CD14-positive monocyte (primary cell): ENCODE measurements around the gene UBA6. TPM values are rescaled to one million over a fixed set of nuclear protein-coding genes. Genes with fewer than 3 reads are reported as not detected.
A peak's percentile ranks its signal among the peaks of the same experiment; 100 is the strongest.

Experiments used
- DNase-seq, 3 donors: peaks; one replicate each; pipeline ENCODE4 v3.0.0-alpha.2; 2011 to 2022
- H2AFZ ChIP-seq: 2 replicates; pipeline ENCODE4 v1.6.0; 2012; ENCODE audit warnings: mild to moderate bottlenecking, low read depth, low read length, inconsistent platforms; ENCODE audit not compliant: insufficient read depth, poor library complexity, severe bottlenecking
- H3K27ac ChIP-seq, 2 donors: 1 replicate in 1 of 2; 2 replicates in 1 of 2; pipeline ENCODE4 v1.5.1; 2012 to 2013; ENCODE audit warnings: low read length in 2 of 2, control low read depth in 1 of 2, inconsistent platforms in 1 of 2, low read depth in 1 of 2, mild to moderate bottlenecking in 1 of 2
- H3K27me3 ChIP-seq, 2 donors: one replicate each; pipeline versions ENCODE4 v1.6.0 to v1.6.1; 2011 to 2013; ENCODE audit warnings: low read length in 2 of 2; ENCODE audit not compliant: control insufficient read depth in 2 of 2, insufficient read depth in 2 of 2
- H3K36me3 ChIP-seq, 2 donors: replicated peaks in 1 of 2; 1 replicate in 1 of 2; 2 replicates in 1 of 2; pipeline versions ENCODE4 v1.5.1 to v1.6.1; 2012 to 2013; ENCODE audit warnings: low read length in 2 of 2, control low read depth in 1 of 2, inconsistent platforms in 1 of 2, mild to moderate bottlenecking in 1 of 2; ENCODE audit not compliant: insufficient read depth in 2 of 2, control insufficient read depth in 1 of 2
- H3K4me1 ChIP-seq, 2 donors: 1 replicate in 1 of 2; 2 replicates in 1 of 2; pipeline versions ENCODE4 v1.5.1 to v1.6.1; 2012 to 2013; ENCODE audit warnings: low read length in 2 of 2, control low read depth in 1 of 2, inconsistent platforms in 1 of 2, mild to moderate bottlenecking in 1 of 2, moderate library complexity in 1 of 2; ENCODE audit not compliant: insufficient read depth in 2 of 2, control insufficient read depth in 1 of 2
- H3K4me2 ChIP-seq: replicated peaks from 2 replicates; pipeline ENCODE3; 2012; ENCODE audit warnings: low read length, moderate library complexity, mild to moderate bottlenecking; ENCODE audit not compliant: poor library complexity, severe bottlenecking; ENCODE audit errors: extremely low read depth
- H3K4me3 ChIP-seq, 3 experiments: fragments of 200-600 bp in 1 of 3; sonication (generic) in 1 of 3; replicated peaks in 1 of 3; 1 replicate in 2 of 3; 2 replicates in 1 of 3; pipeline ENCODE4 v1.5.1; 2011 to 2013; ENCODE audit warnings: low read length in 3 of 3, mild to moderate bottlenecking in 3 of 3, control low read depth in 2 of 3, low read depth in 2 of 3, inconsistent platforms in 1 of 3, moderate library complexity in 1 of 3
- H3K79me2 ChIP-seq: 2 replicates; pipeline ENCODE4 v1.6.0; 2012; ENCODE audit warnings: mild to moderate bottlenecking, control low read depth, inconsistent platforms, low read length, moderate library complexity; ENCODE audit not compliant: insufficient read depth
- H3K9ac ChIP-seq: 2 replicates; pipeline ENCODE4 v1.6.0; 2017; ENCODE audit warnings: low read length, mild to moderate bottlenecking; ENCODE audit not compliant: insufficient read depth, poor library complexity, severe bottlenecking
- H3K9me3 ChIP-seq, 2 donors: replicated peaks in 1 of 2; 1 replicate in 1 of 2; 2 replicates in 1 of 2; pipeline versions ENCODE4 v1.5.1 to v1.6.1; 2012 to 2013; ENCODE audit warnings: low read length in 2 of 2, control low read depth in 1 of 2; ENCODE audit not compliant: control insufficient read depth in 1 of 2, insufficient read depth in 1 of 2
- H4K20me1 ChIP-seq: 2 replicates; pipeline ENCODE4 v1.6.0; 2012; ENCODE audit warnings: mild to moderate bottlenecking, low read length, control low read depth, moderate library complexity; ENCODE audit not compliant: insufficient read depth
- H3K27ac Mint-ChIP-seq, 7 donors: one replicate each; pipeline ENCODE4 v1.8.0; 2020; ENCODE audit warnings: mild to moderate bottlenecking in 7 of 7, mixed read lengths in 7 of 7, moderate library complexity in 6 of 7, inconsistent platforms in 2 of 7
- H3K27me3 Mint-ChIP-seq, 3 donors: one replicate each; pipeline ENCODE4 v1.8.0; 2021 to 2022; ENCODE audit warnings: low read depth in 3 of 3, mild to moderate bottlenecking in 3 of 3, mixed read lengths in 3 of 3, moderate library complexity in 3 of 3, inconsistent platforms in 1 of 3
- H3K36me3 Mint-ChIP-seq, 2 donors: one replicate each; pipeline ENCODE4 v1.8.0; 2020; ENCODE audit warnings: mixed read lengths in 2 of 2, inconsistent platforms in 1 of 2, mild to moderate bottlenecking in 1 of 2
- H3K4me1 Mint-ChIP-seq: one replicate; pipeline ENCODE4 v1.8.0; 2020; ENCODE audit warnings: mild to moderate bottlenecking, mixed read lengths
- H3K4me3 Mint-ChIP-seq, 2 donors: one replicate each; pipeline ENCODE4 v1.8.0; 2020; ENCODE audit warnings: mild to moderate bottlenecking in 2 of 2, mixed read lengths in 2 of 2, moderate library complexity in 1 of 2
- H3K9me3 Mint-ChIP-seq, 7 donors: one replicate each; pipeline ENCODE4 v1.8.0; 2020 to 2022; ENCODE audit warnings: mixed read lengths in 7 of 7, mild to moderate bottlenecking in 6 of 7, moderate library complexity in 6 of 7, inconsistent platforms in 2 of 7
- WGBS: methylation state at CpG from one replicate; pipeline ENCODE4 v1.1.5; 2013; ENCODE audit warnings: missing lambda C conversion rate; ENCODE audit not compliant: insufficient coverage; 5-methylcytosine and 5-hydroxymethylcytosine counted together
- intact Hi-C, 2 donors: fragments of 100-400 bp; cut with micrococcal nuclease; formaldehyde crosslinking; loops; one replicate each; pipeline versions ENCODE4 v1.15.0 to v1.15.1; 2023
- polyA plus RNA-seq, 3 donors: library from polyadenylated mRNA; depleted of rRNA in 1 of 3; unstranded in 2 of 3; stranded (reverse) in 1 of 3; fragments of 300-500 nt in 2 of 3; fragments of >200 nt in 1 of 3; fragmentation: Illumina TruSeq in 2 of 3; gene quantifications; 1 replicate in 2 of 3; 2 replicates in 1 of 3; pipeline ENCODE4 v1.2.3, GENCODE V29; 2012 to 2021
- TF ChIP-seq, protein P1 (sequence below): fragments of 200-600 bp; IDR thresholded peaks from one replicate; pipeline ENCODE4 v1.8.0; 2022; ENCODE audit warnings: antibody characterized with exemption, mild to moderate bottlenecking

UBA6 gene
- polyA plus RNA-seq, 3 donors, result 8.4 to 22.0 (median 21.0) TPM

DNA sequence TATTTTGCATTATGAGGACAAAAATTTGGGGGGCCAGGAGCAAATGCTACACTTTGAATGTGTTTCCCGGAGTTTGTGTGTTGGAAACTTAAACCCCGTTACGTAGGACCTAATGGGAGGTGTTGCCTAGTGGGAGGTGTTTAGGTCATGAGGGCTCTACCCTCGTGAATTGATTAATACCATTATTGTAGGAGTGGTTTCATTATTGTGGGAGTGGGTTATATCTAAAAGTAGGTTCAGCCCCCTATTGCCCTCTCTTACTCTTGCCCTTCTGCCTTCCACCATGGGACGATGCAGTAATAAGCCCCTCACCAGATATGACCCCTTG, 15.5 kb downstream of the UBA6 start:
- peaks cover 17 to 66% of the 10 kb centered on the region in 2 donors for H3K36me3 ChIP-seq
- H3K27ac ChIP-seq, result no peak overlapping the region
- no peaks in the 10 kb centered on the region for H3K4me1 Mint-ChIP-seq
- peaks cover 13% of the 10 kb centered on the region for H4K20me1 ChIP-seq
- no peak overlapping the region for H3K4me3 ChIP-seq
- no peak overlapping the region for H3K4me3 Mint-ChIP-seq
- H3K27me3 ChIP-seq, result no peaks in the 10 kb centered on the region
- intact Hi-C loops, result no loop called here
- WGBS, result no CpG with 5 or more reads among the region's 5 CpGs
- H3K9me3 ChIP-seq, result no peaks in the 10 kb centered on the region
- no peaks in the 10 kb centered on the region for H3K9me3 Mint-ChIP-seq
- H3K27me3 Mint-ChIP-seq, result no peaks in the 10 kb centered on the region
- peak overlapping the region in 2 of 7 donors; percentile 21 to 52 for H3K27ac Mint-ChIP-seq
- TF ChIP-seq, protein P1, sequence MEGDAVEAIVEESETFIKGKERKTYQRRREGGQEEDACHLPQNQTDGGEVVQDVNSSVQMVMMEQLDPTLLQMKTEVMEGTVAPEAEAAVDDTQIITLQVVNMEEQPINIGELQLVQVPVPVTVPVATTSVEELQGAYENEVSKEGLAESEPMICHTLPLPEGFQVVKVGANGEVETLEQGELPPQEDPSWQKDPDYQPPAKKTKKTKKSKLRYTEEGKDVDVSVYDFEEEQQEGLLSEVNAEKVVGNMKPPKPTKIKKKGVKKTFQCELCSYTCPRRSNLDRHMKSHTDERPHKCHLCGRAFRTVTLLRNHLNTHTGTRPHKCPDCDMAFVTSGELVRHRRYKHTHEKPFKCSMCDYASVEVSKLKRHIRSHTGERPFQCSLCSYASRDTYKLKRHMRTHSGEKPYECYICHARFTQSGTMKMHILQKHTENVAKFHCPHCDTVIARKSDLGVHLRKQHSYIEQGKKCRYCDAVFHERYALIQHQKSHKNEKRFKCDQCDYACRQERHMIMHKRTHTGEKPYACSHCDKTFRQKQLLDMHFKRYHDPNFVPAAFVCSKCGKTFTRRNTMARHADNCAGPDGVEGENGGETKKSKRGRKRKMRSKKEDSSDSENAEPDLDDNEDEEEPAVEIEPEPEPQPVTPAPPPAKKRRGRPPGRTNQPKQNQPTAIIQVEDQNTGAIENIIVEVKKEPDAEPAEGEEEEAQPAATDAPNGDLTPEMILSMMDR, result no peak
- DNase-seq, result no peak
- H3K4me1 ChIP-seq, result no peaks in the 10 kb centered on the region
- H3K36me3 Mint-ChIP-seq, result peaks cover 40 to 43% of the 10 kb centered on the region in 2 donors
- no peak overlapping the region for H2AFZ ChIP-seq
- no peak overlapping the region for H3K9ac ChIP-seq
- peaks cover 25% of the 10 kb centered on the region for H3K79me2 ChIP-seq
- no peak overlapping the region for H3K4me2 ChIP-seq

- Mint-ChIP-seq H3K9me3 (no peaks in the 10 kb centered on the region), H3K4me1 (no peaks in the 10 kb centered on the region), H3K4me3 (no peak overlapping the region), H3K36me3 (peaks cover 39 to 43% of the 10 kb centered on the region in 2 donors), H3K27me3 (no peaks in the 10 kb centered on the region), H3K27ac (no peak overlapping the region)
- Histone ChIP-seq H4K20me1 (peaks cover 13% of the 10 kb centered on the region), H3K27ac (no peak overlapping the region), H3K9me3 (no peaks in the 10 kb centered on the region), H3K4me2 (no peak overlapping the region), H3K36me3 (peaks cover 22 to 66% of the 10 kb centered on the region in 2 donors), H3K9ac (no peak overlapping the region), H2AFZ (no peak overlapping the region), H3K79me2 (peaks cover 22% of the 10 kb centered on the region), H3K27me3 (no peaks in the 10 kb centered on the region), H3K4me3 (no peak overlapping the region), H3K4me1 (no peaks in the 10 kb centered on the region)
- no peak for DNase-seq
- intact Hi-C loops, result no loop called here
- TF ChIP-seq, protein P1, result no peak
- WGBS, result no CpG with 5 or more reads among the region's 1 CpG
Measured at GRCh38 chr4:67684839-67685531, 16.0 kb downstream of the UBA6 start.
